HG03095 (cell line): ENCODE data around the gene LIN7C.
A peak's percentile ranks its signal among the peaks of the same experiment; 100 is the strongest.
"Not testable (repeated sequence)": the region's sequence is repeated elsewhere in the genome, so short reads cannot be mapped to it uniquely, and the experiment has no call there.

Experiments used
- ATAC-seq: cut with Tn5 transposase; IDR thresholded peaks from one replicate; pipeline ENCODE4 v1.9.1; 2021; ENCODE audit warnings: moderate library complexity; ENCODE audit not compliant: unreplicated experiment

LIN7C gene, protein sequence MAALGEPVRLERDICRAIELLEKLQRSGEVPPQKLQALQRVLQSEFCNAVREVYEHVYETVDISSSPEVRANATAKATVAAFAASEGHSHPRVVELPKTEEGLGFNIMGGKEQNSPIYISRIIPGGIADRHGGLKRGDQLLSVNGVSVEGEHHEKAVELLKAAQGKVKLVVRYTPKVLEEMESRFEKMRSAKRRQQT

DNA sequence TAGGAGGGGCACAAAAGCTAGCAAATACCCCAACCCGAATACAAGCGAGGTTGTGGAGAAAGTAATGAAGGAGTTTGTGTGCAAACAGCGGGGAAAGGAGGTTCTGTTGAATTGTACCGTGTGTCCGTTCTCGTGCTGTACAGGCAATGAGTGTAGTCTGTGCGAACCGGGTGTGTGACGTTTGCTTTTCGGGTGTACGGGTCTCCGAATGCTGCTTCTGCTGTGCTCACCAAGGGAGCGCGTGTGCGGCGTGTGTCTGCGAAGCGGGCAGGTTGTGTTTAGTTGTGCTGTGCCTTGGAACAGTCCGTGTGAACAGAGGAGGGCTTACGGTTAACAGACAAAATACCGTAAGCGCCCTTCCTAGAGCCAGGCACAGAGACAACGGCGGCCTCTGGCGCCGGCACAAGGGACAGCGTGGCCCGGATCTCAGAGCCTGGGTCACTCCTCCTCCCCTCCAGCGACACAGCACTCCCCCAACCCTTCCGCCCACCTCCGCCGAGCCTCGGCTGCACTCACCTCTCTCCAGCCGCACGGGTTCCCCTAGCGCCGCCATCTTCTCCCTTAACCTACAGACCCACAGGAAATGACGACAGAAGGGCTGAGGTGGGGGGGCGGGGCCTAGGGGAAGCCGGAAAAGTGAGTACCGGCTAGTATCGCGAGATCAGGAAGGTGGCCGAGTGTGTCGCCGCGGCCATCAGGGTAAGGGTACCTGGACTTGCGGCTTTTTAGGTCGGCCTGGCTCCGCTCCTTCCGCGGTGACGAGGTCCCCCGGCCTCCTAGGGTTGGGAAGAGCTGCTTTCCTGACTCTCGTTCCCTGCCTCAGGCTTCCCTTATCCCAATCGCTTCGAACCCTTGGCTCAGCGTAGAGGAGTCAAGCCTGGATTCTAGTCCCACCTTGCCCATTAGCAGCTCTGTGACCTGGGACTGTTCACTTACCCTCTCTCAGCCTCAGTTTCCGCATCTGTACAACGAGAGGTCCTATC, at the start of gene LIN7C:
TSS of gene LIN7C (minus strand) at position 570 of the 983 bp plus-strand sequence. CDS start at position 553, 17 bp downstream.
- ATAC-seq: peak; percentile 93

- ATAC-seq: no peak
These were observed 48.7 kb upstream of the LIN7C start for GRCh38 chr11:27555264-27555663.

DNA sequence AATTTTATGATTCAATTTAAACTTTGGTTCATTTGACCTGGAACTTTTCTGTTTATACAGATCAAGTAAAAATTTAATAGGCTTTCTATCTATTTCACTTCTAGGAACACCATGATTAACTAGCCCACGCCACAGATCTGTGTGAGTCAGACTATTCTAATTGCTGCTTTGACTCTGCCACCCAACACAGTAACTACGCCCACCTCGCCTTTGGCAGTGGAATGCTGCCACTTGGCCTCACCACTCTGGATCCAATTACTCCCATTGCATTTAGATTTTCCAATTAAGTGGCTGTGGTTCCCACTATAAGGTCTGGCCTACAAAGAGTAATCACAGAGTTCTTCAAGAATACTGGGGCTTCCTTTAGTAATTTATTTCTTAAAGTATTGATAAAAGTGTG, 46.6 kb upstream of the LIN7C start:
- ATAC-seq: no peak

DNA sequence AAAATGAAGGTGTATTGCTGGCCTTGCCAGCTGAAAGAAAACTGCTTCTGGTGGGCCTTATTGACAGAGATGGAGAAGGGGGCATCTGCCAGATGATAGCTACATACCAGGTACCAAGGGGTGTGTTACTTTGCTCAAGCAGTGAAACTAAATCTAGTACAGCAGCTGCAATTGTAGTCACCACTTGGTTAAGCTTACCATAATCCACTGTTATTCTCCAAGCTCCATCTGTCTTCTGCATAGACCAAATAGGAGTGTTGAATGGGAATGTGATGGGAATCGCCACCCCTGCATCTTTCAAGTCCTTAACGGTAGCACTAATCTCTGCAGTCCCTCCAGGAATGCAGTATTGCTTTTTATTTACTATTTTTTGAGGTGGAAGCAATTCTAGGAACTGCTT, 45.8 kb upstream of the LIN7C start:
- ATAC-seq: no peak

- ATAC-seq: no peak
These were observed 44.6 kb upstream of the LIN7C start for GRCh38 chr11:27551127-27551526.

GRCh38 chr11:27545946-27546345, 39.4 kb upstream of the LIN7C start:
- no peak for ATAC-seq

GRCh38 chr11:27545035-27545434, 38.5 kb upstream of the LIN7C start:
- ATAC-seq: no peak

- ATAC-seq: no peak
These were observed 35.2 kb upstream of the LIN7C start for GRCh38 chr11:27541790-27542189.

DNA sequence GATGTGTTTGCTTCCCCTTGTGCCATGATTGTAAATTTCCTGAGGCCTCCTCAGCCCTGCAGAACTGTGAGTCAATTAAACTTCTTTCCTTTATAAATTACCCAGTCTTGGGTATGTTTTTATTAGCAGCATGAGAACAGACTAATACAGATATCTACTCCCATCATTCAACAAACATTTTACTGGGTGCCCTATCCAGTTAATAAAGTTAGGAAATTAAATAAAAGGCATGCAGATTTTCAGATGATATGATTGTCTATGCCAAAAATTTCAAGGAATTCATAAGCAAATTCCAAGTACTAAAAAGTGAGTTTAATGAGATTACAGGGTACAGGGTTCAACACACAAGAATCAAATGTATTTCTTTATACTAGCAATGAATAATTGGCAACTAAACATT, 33.5 kb upstream of the LIN7C start:
- no peak for ATAC-seq

GRCh38 chr11:27535103-27535502, 28.5 kb upstream of the LIN7C start:
- no peak for ATAC-seq

DNA sequence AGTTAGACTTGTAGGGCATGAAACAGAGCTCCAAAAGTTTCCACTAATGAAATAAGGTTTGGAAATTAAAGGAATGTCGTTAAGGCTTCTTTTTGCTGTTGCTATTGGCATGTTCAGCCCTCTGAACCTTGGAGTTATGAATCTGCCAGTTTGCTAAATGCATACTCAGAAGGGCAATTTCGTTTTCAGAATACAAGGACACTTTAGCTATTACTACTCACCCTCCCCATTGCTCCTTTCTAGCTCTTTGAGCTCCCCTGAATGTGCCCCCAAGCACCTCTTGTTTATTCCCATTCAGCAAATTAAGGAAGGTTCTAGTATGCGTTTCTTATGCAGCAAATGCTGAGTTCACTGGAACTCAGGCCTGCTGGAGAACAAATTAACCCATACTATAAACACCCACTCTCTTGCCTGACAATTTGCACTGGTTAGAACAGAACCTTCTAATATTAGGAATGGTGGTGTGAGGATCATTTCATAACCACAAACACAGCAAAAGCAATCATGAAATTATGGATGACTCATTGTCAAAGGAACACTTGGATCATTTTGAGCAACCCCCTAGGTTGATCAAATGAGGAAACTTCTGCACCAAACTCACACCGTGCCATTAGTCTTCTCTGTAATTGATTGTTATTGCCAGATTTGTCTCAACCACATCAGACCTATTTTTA, 26.2 kb upstream of the LIN7C start:
- no peak for ATAC-seq

GRCh38 chr11:27528712-27529111, 22.1 kb upstream of the LIN7C start:
- no peak for ATAC-seq

- no peak for ATAC-seq
These were observed 20.0 kb upstream of the LIN7C start for GRCh38 chr11:27526535-27526934.

- ATAC-seq: no peak
These were observed 19.4 kb upstream of the LIN7C start for GRCh38 chr11:27525824-27526516.

GRCh38 chr11:27524155-27524554, 17.6 kb upstream of the LIN7C start:
- ATAC-seq: no peak

DNA sequence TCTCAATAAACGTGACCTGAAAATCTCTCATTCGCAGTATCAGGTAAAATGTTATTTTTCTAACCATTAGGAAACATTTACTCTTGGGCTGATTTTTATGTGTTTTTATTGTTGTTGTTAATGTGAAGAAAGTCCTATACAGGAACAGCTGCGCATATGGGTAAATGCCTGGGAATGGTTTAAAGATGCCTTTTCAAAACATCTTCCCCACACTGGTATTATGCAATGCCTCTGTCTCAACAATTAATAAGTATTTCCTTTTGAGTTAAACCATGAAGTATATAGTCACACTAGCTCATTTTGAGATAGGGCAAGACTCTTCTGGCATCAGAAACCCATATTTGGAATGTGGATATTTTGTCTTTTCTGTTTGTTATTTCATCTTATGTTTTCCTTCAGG, 13.7 kb upstream of the LIN7C start:
- ATAC-seq: no peak

GRCh38 chr11:27518518-27518917, 11.9 kb upstream of the LIN7C start:
- ATAC-seq: no peak

- ATAC-seq: not testable (repeated sequence)
These were observed 10.9 kb upstream of the LIN7C start for GRCh38 chr11:27517490-27517889.

- no peak for ATAC-seq
These were observed 8.0 kb upstream of the LIN7C start for GRCh38 chr11:27514558-27514957.

DNA sequence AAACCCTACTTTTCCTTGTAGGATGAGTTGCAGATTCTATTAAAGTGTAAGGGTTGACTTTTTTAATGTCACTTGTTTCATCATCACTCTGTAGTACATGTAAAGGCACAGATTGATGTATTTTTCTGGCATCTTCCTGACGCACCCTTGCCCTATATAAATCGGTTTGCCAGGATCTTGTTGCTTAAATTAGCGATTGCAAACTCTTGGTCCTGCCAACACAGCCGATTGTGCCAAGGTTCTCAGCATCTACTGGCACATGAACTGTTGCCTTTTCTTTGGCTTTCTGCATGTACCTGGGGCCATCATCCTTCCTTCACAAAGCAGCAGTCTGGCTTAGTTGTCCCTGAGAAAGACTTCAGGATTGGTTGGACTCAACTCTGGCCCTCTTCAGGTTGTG, 7.5 kb upstream of the LIN7C start:
- ATAC-seq: no peak

DNA sequence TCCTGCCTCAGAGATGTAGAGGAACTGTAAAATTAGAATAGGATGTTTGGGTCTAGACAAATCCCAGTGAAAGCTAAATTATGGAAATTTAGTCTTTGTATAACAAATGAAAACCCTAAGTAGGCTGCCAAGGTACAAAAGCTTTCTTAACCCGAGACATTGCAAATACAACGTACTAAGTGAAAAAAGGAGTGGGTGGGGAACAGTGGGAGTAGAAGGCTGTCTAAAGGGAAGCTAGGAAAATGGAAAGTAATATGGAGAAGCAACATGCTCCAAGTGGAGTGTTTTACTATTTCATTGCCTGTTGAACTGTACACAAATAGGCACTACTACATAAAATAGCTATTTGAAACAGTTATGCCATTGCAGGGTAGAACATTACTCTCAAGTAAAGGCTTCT, 6.8 kb upstream of the LIN7C start:
- ATAC-seq: no peak
